PC-9 (cell line): Measurements from ENCODE around the gene KDM4C.

Source experiments
- EZH2 ChIP-seq: fragments of 200-600 bp; sonication (generic); IDR thresholded peaks from 2 replicates; pipeline ENCODE4 v1.8.0; 2017; ENCODE audit warnings: antibody characterized with exemption, low read depth
- TF ChIP-seq, protein P1 (sequence below): fragments of 200-600 bp; sonication (generic); conservative IDR thresholded peaks from 2 replicates; pipeline ENCODE4 v1.6.1; 2017; ENCODE audit warnings: mixed run types, antibody characterized with exemption, mild to moderate bottlenecking, moderate library complexity

GRCh38 chr9:7045361-7045760 is 287.6 kb downstream of the KDM4C start:
- TF ChIP-seq, protein P1, sequence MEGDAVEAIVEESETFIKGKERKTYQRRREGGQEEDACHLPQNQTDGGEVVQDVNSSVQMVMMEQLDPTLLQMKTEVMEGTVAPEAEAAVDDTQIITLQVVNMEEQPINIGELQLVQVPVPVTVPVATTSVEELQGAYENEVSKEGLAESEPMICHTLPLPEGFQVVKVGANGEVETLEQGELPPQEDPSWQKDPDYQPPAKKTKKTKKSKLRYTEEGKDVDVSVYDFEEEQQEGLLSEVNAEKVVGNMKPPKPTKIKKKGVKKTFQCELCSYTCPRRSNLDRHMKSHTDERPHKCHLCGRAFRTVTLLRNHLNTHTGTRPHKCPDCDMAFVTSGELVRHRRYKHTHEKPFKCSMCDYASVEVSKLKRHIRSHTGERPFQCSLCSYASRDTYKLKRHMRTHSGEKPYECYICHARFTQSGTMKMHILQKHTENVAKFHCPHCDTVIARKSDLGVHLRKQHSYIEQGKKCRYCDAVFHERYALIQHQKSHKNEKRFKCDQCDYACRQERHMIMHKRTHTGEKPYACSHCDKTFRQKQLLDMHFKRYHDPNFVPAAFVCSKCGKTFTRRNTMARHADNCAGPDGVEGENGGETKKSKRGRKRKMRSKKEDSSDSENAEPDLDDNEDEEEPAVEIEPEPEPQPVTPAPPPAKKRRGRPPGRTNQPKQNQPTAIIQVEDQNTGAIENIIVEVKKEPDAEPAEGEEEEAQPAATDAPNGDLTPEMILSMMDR = no peak
- TF ChIP-seq EZH2 = no peak
